ENCODE data around the gene FYB1. TPM values are rescaled to one million over a fixed set of nuclear protein-coding genes. Genes with fewer than 3 reads are reported as not detected.

FYB1 gene
- total and polyA plus RNA-seq, 2 experiments from 2014 or later, result not detected

- Histone ChIP-seq H3K36me3 (ENCODE audit: insufficient read depth) (no peaks in the 10 kb centered on the region), H3K27me3 (ENCODE audit: insufficient read depth) (no peaks in the 10 kb centered on the region), H3K79me2 (replicated peaks; ENCODE audit: insufficient read depth) (no peaks in the 10 kb centered on the region), H3K9me2 (ENCODE audit: insufficient read depth) (no peaks in the 10 kb centered on the region), H3K4me2 (no peak overlapping the region), H3K4me1 (ENCODE audit: insufficient read depth) (no peaks in the 10 kb centered on the region), H3K27ac (ENCODE audit: low read depth) (no peak overlapping the region), H4K20me1 (replicated peaks; ENCODE audit: insufficient read depth) (no peaks in the 10 kb centered on the region), H3K4me3 (no peak overlapping the region), H3F3A (replicated peaks; ENCODE audit: low read depth) (no peaks in the 10 kb centered on the region), H2AFZ (0 out of 2 replicates have a peak overlapping the region, but pooled peaks have one; percentile 38)
- peaks cover 1% of the 10 kb centered on the region for H3K27me3 Mint-ChIP-seq (ENCODE audit: insufficient read depth, low read depth, poor library complexity)
- no peaks in the 10 kb centered on the region for H3K9me3 Mint-ChIP-seq
- H3K36me3 Mint-ChIP-seq (ENCODE audit: low read depth), result no peaks in the 10 kb centered on the region
- H3K27ac Mint-ChIP-seq, result no peak overlapping the region
- DNase-seq (ENCODE audit: low spot score) (no peak), ATAC-seq (no peak)
- TF ChIP-seq ZNF331 (CRISPR knock-in tag; IDR thresholded peaks at IDR 0.05; ENCODE audit: low read depth), result no peak
- H3K4me3 Mint-ChIP-seq, result no peak overlapping the region
- no peaks in the 10 kb centered on the region for H3K4me1 Mint-ChIP-seq
Measured at GRCh38 chr5:39186289-39186688, 33.1 kb downstream of the FYB1 start.

GRCh38 chr5:39185761-39186160 is 33.6 kb downstream of the FYB1 start:
- Histone ChIP-seq H2AFZ (0 out of 2 replicates have a peak overlapping the region, but pooled peaks have one; percentile 38), H3K36me3 (ENCODE audit: insufficient read depth) (no peaks in the 10 kb centered on the region), H3K4me3 (no peak overlapping the region), H3K4me1 (ENCODE audit: insufficient read depth) (no peaks in the 10 kb centered on the region), H3K4me2 (no peak overlapping the region), H3K9me2 (ENCODE audit: insufficient read depth) (no peaks in the 10 kb centered on the region), H4K20me1 (replicated peaks; ENCODE audit: insufficient read depth) (no peaks in the 10 kb centered on the region), H3K79me2 (replicated peaks; ENCODE audit: insufficient read depth) (no peaks in the 10 kb centered on the region), H3K27ac (ENCODE audit: low read depth) (no peak overlapping the region), H3F3A (replicated peaks; ENCODE audit: low read depth) (no peaks in the 10 kb centered on the region), H3K27me3 (ENCODE audit: insufficient read depth) (no peaks in the 10 kb centered on the region)
- Mint-ChIP-seq H3K36me3 (ENCODE audit: low read depth) (no peaks in the 10 kb centered on the region), H3K4me1 (no peaks in the 10 kb centered on the region), H3K9me3 (no peaks in the 10 kb centered on the region), H3K27me3 (ENCODE audit: insufficient read depth, low read depth, poor library complexity) (peaks cover 1% of the 10 kb centered on the region), H3K27ac (no peak overlapping the region), H3K4me3 (no peak overlapping the region)
- DNase-seq (ENCODE audit: low spot score) (no peak), ATAC-seq (no peak)
- TF ChIP-seq POLR2AphosphoS5 (IDR thresholded peaks at IDR 0.05; ENCODE audit: low read depth) (no peak), CREB1 (CRISPR knock-in tag; IDR thresholded peaks at IDR 0.05; ENCODE audit: low read depth) (no peak), NANOG (IDR thresholded peaks at IDR 0.05; ENCODE audit: borderline replicate concordance) (no peak), EZH2phosphoT487 (IDR thresholded peaks at IDR 0.05; ENCODE audit: unreplicated experiment) (no peak), CTCF (conservative IDR thresholded peaks at IDR 0.05; ENCODE audit: low read depth in 2 of 2) (no peak), ZNF114 (CRISPR knock-in tag; IDR thresholded peaks at IDR 0.05) (no peak), ETS1 (IDR thresholded peaks at IDR 0.05) (no peak), JUNB (IDR thresholded peaks at IDR 0.05; ENCODE audit: unreplicated experiment) (no peak), ZNF331 (CRISPR knock-in tag; IDR thresholded peaks at IDR 0.05; ENCODE audit: low read depth) (no peak), EZH2 (IDR thresholded peaks at IDR 0.05; ENCODE audit: low read depth, unreplicated experiment) (no peak), ZNF462 (CRISPR knock-in tag; IDR thresholded peaks at IDR 0.05) (no peak), STAT1 (IDR thresholded peaks at IDR 0.05; ENCODE audit: unreplicated experiment) (no peak)

All from GM23338 (cell line).